Inflammatory macrophage treated with lipopolysaccharide for 1 hour (primary cell): ENCODE data around the gene AQR.
"Not testable (repeated sequence)": the region's sequence is repeated elsewhere in the genome, so short reads cannot be mapped to it uniquely, and the experiment has no call there.

ENCODE experiments used
- DNase-seq, 2 donors: peaks; one replicate each; pipeline ENCODE4 v3.0.0-alpha.2; 2020 to 2022

AQR gene

GRCh38 chr15:34969340-34970097 is at the start of gene AQR:
AQR (minus strand) TSS chr15:34969742; CDS start chr15:34969613, 129 bp downstream.
- DNase-seq, result peak; percentile 98 to 99

GRCh38 chr15:35014241-35014640 is 44.7 kb upstream of the AQR start:
- no peak for DNase-seq

GRCh38 chr15:35013370-35013769 is 43.8 kb upstream of the AQR start:
- peak; percentile 35 to 52 for DNase-seq

- no peak for DNase-seq
Measured at GRCh38 chr15:35007397-35007796, 37.9 kb upstream of the AQR start.

GRCh38 chr15:35005933-35006332 is 36.4 kb upstream of the AQR start:
- DNase-seq, result no peak

- no peak for DNase-seq
Measured at GRCh38 chr15:35003928-35004327, 34.4 kb upstream of the AQR start.

- no peak for DNase-seq
Measured at GRCh38 chr15:35000511-35000910, 31.0 kb upstream of the AQR start.

GRCh38 chr15:34999906-35000305 is 30.4 kb upstream of the AQR start:
- DNase-seq, result no peak

GRCh38 chr15:34994925-34995324 is 25.4 kb upstream of the AQR start:
- no peak for DNase-seq

GRCh38 chr15:34993877-34994276 is 24.3 kb upstream of the AQR start:
- no peak for DNase-seq

- DNase-seq, result no peak
Measured at GRCh38 chr15:34993412-34993811, 23.9 kb upstream of the AQR start.

GRCh38 chr15:34988027-34988902 is 18.7 kb upstream of the AQR start, which contains the start of gene ZNF770:
ZNF770 (minus strand) TSS chr15:34988287; CDS start chr15:34983434, 4,853 bp downstream.
- peak; percentile 61 to 87 for DNase-seq

GRCh38 chr15:34987609-34988026 is 18.1 kb upstream of the AQR start:
- DNase-seq, result peak; percentile 14 to 40

GRCh38 chr15:34986771-34987480 is 17.4 kb upstream of the AQR start:
- DNase-seq, result no peak

GRCh38 chr15:34986326-34986725 is 16.8 kb upstream of the AQR start:
- no peak for DNase-seq

- peak in 1 of 2 donors; percentile 14 for DNase-seq
Measured at GRCh38 chr15:34984889-34985630, 15.5 kb upstream of the AQR start.

GRCh38 chr15:34976743-34977142 is 7.2 kb upstream of the AQR start:
- DNase-seq, result no peak

GRCh38 chr15:34976073-34976472 is 6.5 kb upstream of the AQR start:
- no peak for DNase-seq

- DNase-seq, result no peak
Measured at GRCh38 chr15:34973512-34973911, 4.0 kb upstream of the AQR start.

GRCh38 chr15:34970098-34970643 is 629 bp upstream of the AQR start:
- not testable (repeated sequence) for DNase-seq

- no peak for DNase-seq
Measured at GRCh38 chr15:34964277-34964676, 5.3 kb downstream of the AQR start.

- DNase-seq, result no peak
Measured at GRCh38 chr15:34953851-34954250, 15.7 kb downstream of the AQR start.
